Adipocyte (in vitro differentiated cells): ENCODE results near the gene KPNB1.
A peak's percentile ranks its signal among the peaks of the same experiment; 100 is the strongest.

Experiments
- DNase-seq: peaks from one replicate; pipeline ENCODE4 v3.0.0-alpha.2; 2015; ENCODE audit warnings: low read depth
- H3K27me3 ChIP-seq: replicated peaks from 2 replicates; pipeline ENCODE4 v1.7.0; 2013; ENCODE audit warnings: mild to moderate bottlenecking, low read length, moderate library complexity; ENCODE audit not compliant: control insufficient read depth, insufficient read depth
- H3K36me3 ChIP-seq: 2 replicates; pipeline ENCODE4 v1.7.0; 2013; ENCODE audit warnings: low read length, mild to moderate bottlenecking, moderate library complexity; ENCODE audit not compliant: control insufficient read depth, insufficient read depth, severe bottlenecking
- H3K4me1 ChIP-seq: 2 replicates; pipeline ENCODE4 v1.7.0; 2013; ENCODE audit warnings: mild to moderate bottlenecking, low read length, moderate library complexity; ENCODE audit not compliant: control insufficient read depth, insufficient read depth
- H3K4me3 ChIP-seq: 2 replicates; pipeline ENCODE4 v1.7.0; 2013; ENCODE audit warnings: mild to moderate bottlenecking, low read length, moderate library complexity
- H3K9ac ChIP-seq: 2 replicates; pipeline ENCODE4 v1.7.0; 2013; ENCODE audit warnings: mild to moderate bottlenecking, low read length, moderate library complexity
- H3K9me3 ChIP-seq: 2 replicates; pipeline ENCODE4 v1.7.0; 2013; ENCODE audit warnings: mild to moderate bottlenecking, low read length, moderate library complexity; ENCODE audit not compliant: control insufficient read depth

The KPNB1 gene

DNA sequence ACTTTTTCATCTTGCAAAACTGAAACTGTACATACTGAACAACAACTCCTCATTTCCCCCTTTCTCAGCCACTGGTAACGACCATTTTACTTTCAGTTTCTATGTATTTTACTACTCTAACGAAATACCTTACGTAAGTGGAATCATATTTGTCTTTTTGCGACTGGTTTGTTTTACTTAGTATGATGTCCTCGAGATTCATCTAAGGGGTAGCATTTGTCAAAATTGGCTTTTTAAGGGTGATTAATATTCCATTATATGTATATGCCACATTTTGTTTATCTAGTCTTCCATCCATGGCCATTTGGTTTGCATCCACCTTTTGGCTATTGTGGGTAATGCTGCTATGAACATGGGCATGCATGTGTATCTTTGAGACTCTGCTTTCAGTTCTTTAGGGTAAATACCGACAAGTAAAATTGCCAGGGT, 10.4 kb downstream of the KPNB1 start:
- Histone ChIP-seq H3K27me3 (no peaks in the 10 kb centered on the region), H3K9me3 (no peaks in the 10 kb centered on the region), H3K4me3 (no peak overlapping the region), H3K9ac (no peak overlapping the region), H3K4me1 (peaks cover 10% of the 10 kb centered on the region), H3K36me3 (peaks cover 99% of the 10 kb centered on the region)
- no peak for DNase-seq

DNA sequence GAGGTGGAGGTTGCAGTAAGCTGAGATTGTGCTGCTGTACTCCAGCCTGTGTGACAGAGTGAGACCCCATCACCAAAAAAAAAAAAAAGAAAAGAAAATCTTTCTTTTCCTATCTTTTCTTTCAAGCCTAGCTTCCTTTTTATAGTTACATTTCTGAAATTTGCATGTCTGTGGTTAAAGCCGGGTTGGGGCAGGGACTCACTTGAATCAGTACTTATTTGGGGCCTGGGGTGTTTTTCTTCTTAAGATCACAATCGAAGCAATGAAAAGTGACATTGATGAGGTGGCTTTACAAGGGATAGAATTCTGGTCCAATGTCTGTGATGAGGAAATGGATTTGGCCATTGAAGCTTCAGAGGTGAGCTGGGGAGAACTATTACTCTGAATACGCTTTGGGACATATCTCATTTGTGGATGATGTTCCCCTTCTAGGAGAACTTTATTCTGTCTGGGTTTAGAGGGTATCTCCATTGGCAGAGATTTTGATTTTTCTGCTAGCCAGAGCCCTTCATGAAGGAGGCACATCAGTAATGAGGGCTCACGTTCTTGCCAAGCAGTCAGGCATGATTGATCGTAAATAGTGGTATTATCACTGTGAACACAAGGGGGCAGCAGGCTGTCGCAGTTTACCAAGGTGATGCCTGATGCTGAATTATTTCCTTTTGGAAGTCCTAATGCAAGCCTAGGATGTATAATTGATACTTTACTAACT, 14.3 kb downstream of the KPNB1 start:
- Histone ChIP-seq H3K36me3 (peaks cover 96% of the 10 kb centered on the region), H3K27me3 (no peaks in the 10 kb centered on the region), H3K4me3 (no peak overlapping the region), H3K4me1 (peaks cover 29% of the 10 kb centered on the region), H3K9ac (no peak overlapping the region), H3K9me3 (no peaks in the 10 kb centered on the region)
- DNase-seq = peak; percentile 82

DNA sequence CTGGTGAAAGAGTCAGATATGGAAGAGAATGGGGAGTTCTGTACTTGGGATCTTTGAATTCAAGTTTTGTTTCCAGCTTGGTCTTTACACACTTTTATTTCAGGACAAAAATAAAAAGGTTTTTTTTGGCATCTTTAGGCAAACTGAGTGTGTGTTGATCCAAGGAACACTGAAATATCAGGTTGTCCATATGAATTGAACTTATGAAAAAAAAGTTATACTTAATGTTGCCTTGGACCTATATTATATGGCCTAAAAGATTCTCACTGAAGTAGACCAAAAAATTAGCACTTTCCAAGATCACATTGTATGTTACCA, 14.9 kb downstream of the KPNB1 start:
- DNase-seq = no peak
- Histone ChIP-seq H3K36me3 (peaks cover 96% of the 10 kb centered on the region), H3K27me3 (no peaks in the 10 kb centered on the region), H3K9me3 (no peaks in the 10 kb centered on the region), H3K4me1 (peaks cover 34% of the 10 kb centered on the region), H3K9ac (peak overlapping the region; percentile 18), H3K4me3 (no peak overlapping the region)

DNA sequence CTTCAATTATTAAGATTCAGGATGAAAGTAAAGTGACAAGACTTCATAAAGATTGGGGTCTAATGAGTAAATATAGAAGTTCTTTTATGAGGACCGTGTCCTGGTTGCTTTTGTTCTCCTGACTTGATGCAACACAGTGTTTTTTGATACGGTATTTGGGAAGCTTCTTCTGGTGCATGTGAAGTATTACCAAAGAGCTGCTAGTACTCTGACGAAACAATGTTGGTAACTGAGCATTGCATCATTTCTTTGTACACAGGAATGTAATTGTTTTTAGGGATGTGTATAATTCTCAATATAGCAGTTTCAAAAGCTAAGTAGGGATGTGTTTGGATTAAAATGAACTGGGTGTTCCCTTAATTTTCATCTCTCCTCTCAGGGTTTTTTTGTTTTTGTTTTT, 15.9 kb downstream of the KPNB1 start:
- Histone ChIP-seq H3K27me3 (no peaks in the 10 kb centered on the region), H3K9me3 (no peaks in the 10 kb centered on the region), H3K4me3 (no peak overlapping the region), H3K36me3 (peaks cover 96% of the 10 kb centered on the region), H3K4me1 (peaks cover 40% of the 10 kb centered on the region), H3K9ac (no peak overlapping the region)
- peak; percentile 87 for DNase-seq

DNA sequence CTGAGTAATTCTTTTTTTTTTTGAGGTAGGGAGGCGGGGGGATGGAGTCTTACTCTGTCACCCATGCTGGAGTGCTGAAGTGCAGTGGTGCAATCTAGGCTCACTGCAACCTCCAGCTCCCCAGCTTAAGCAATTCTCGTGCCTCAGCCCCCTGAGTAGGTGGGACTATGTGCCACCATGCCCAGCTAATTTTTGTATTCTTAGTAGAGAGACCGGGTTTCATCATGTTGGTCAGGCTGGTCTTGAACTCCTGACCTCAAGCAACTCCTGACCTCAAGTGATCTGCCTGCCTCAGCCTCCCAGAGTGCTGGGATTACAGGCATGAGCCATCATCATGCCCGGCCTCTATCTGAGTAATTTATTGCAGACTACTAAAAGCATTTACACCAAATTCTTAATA, 19.4 kb downstream of the KPNB1 start:
- H3K27me3 ChIP-seq = no peaks in the 10 kb centered on the region
- H3K9me3 ChIP-seq = no peaks in the 10 kb centered on the region
- H3K4me1 ChIP-seq = peaks cover 40% of the 10 kb centered on the region
- no peak for DNase-seq
- H3K4me3 ChIP-seq = no peak overlapping the region
- H3K9ac ChIP-seq = peak overlapping the region; percentile 57
- H3K36me3 ChIP-seq = peaks cover 96% of the 10 kb centered on the region

DNA sequence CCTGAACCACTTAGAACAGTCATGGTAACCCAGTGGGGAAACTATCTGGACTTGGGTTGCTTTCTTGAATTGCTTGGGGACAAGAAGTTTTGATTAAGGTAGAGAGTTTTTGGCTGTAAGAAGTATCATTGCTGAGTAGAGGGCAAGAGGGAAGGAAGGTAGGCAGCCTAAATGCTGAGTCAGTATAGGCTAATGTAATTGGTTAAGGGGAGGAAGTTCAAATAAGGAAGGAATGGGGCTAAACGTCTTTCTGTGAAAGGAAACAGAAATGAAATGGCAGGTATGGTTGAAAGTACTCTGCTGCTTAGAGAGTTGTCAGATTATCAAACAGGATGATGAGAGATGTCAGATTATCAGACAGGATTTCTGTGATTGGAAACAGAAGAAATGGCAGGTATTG, 20.3 kb downstream of the KPNB1 start:
- H3K9ac ChIP-seq = no peak overlapping the region
- H3K4me3 ChIP-seq = no peak overlapping the region
- no peaks in the 10 kb centered on the region for H3K9me3 ChIP-seq
- DNase-seq = no peak
- H3K36me3 ChIP-seq = peaks cover 96% of the 10 kb centered on the region
- H3K4me1 ChIP-seq = peaks cover 33% of the 10 kb centered on the region
- H3K27me3 ChIP-seq = no peaks in the 10 kb centered on the region

DNA sequence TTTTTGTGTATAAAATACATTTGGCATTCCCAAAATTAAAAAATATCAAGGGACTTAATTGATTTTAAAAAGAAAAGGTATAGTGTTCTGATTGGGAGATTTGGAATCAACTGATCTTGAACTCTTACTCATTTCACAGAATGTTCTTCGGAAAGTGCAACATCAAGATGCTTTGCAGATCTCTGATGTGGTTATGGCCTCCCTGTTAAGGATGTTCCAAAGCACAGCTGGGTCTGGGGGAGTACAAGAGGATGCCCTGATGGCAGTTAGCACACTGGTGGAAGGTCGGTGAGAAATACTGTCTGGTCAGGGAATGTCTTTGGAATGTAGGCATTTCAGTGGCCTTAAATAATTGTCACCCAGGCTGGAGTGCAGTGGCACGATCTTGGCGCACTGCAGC, 24.8 kb downstream of the KPNB1 start:
- DNase-seq = no peak
- H3K9ac ChIP-seq = no peak overlapping the region
- no peaks in the 10 kb centered on the region for H3K27me3 ChIP-seq
- no peaks in the 10 kb centered on the region for H3K9me3 ChIP-seq
- no peak overlapping the region for H3K4me3 ChIP-seq
- H3K4me1 ChIP-seq = peaks cover 6% of the 10 kb centered on the region
- H3K36me3 ChIP-seq = peaks cover 100% of the 10 kb centered on the region

DNA sequence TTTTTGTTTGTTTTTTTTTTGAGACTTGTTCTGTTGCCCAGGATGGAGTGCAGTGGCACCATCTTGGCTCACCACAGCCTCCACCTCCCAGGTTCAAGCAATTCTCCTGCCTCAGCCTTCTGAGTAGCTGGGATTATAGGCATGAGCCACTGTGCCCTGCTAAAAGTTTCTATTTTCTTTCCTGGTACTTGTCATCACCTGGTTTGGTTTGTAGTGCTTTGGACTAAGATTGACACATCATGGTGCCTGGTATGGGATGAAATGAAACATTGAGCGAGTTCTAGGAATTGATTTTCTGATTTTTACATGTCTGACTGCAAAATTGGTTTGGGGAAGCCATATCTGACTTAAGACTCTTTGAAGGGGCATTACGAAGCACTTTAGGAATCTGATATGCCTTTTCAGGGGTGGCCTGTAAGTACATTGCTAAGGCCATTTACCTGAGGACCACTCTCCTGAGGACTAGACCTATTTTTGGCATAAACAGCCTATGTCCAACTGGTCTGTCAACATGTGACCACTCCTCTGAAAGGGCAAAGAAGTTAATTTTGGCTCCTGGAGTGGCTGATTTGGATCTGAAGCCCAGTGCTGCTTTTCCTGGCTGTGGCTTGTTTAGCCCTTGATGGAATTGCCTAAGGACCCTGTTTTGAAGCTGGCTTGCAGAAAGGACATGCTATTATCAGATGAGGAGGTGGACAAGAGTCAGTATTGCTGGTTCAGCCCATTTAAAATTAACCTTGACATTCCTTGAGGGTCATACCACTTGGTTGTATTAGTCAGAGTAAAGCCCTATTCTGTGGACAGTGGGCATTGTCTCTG, 25.9 kb downstream of the KPNB1 start:
- peaks cover 100% of the 10 kb centered on the region for H3K36me3 ChIP-seq
- H3K9ac ChIP-seq = no peak overlapping the region
- H3K4me1 ChIP-seq = peaks cover 3% of the 10 kb centered on the region
- H3K4me3 ChIP-seq = no peak overlapping the region
- H3K9me3 ChIP-seq = no peaks in the 10 kb centered on the region
- H3K27me3 ChIP-seq = no peaks in the 10 kb centered on the region
- no peak for DNase-seq

DNA sequence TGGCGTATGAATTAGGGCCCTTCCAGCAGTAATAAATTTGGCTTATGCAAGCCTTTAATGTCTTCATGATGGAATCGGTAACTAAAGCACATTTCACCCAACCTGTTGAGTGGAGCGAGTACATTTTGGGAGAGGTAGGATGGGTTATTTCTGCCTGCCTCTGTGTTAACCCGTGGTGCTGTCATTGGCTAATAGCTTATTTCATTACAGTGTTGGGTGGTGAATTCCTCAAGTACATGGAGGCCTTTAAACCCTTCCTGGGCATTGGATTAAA, 26.4 kb downstream of the KPNB1 start:
- H3K9ac ChIP-seq = no peak overlapping the region
- H3K4me3 ChIP-seq = no peak overlapping the region
- peaks cover 6% of the 10 kb centered on the region for H3K4me1 ChIP-seq
- H3K27me3 ChIP-seq = no peaks in the 10 kb centered on the region
- H3K36me3 ChIP-seq = peaks cover 100% of the 10 kb centered on the region
- DNase-seq = no peak
- H3K9me3 ChIP-seq = no peaks in the 10 kb centered on the region

DNA sequence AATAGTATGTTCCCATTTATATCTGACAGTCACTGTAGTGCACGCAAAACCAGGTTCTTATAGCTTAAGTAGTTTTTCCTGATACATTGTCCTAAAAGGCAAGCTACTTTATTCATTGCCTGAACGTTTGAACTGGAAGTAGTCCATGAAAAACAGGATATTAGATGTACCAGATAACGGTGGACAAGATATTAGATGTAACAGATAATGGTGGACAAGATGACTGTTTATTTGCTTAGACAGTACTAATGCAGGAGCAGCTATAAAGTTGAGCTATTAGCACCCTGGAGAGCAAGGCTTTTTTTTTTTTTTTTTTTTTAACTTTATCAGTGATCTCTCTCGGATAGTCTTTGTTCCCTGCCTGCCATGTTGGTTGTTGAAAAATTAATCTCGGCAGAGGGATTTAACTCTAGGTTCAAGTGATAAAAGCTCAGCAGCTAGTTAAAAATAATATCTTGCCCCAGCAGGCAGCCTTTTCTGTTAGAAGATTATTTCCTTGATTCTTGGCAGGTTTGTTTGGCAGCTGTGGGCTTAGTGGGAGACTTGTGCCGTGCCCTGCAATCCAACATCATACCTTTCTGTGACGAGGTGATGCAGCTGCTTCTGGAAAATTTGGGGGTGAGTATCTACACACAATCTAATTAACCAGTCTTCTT, 26.9 kb downstream of the KPNB1 start:
- Histone ChIP-seq H3K4me3 (no peak overlapping the region), H3K36me3 (peaks cover 98% of the 10 kb centered on the region), H3K9ac (no peak overlapping the region), H3K9me3 (no peaks in the 10 kb centered on the region), H3K4me1 (peaks cover 6% of the 10 kb centered on the region), H3K27me3 (no peaks in the 10 kb centered on the region)
- no peak for DNase-seq

DNA sequence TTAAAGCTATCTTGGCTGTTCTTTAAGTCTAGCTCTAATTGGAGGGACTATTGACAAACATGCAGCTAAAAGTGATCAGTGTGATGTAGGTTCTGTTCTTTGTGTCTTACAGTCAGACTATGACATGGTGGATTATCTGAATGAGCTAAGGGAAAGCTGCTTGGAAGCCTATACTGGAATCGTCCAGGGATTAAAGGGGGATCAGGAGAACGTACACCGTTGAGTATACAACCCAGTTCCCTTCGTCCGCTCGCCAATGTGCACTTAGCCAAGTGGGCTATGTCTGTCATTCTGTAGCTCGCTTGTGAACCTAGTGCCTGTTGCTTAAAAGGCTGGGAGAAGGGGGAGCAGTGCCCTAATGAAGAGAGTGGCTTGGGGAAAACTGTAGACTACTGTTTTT, 28.5 kb downstream of the KPNB1 start:
- no peak overlapping the region for H3K9ac ChIP-seq
- no peak overlapping the region for H3K4me3 ChIP-seq
- no peaks in the 10 kb centered on the region for H3K9me3 ChIP-seq
- peaks cover 6% of the 10 kb centered on the region for H3K4me1 ChIP-seq
- no peak for DNase-seq
- peaks cover 98% of the 10 kb centered on the region for H3K36me3 ChIP-seq
- H3K27me3 ChIP-seq = no peaks in the 10 kb centered on the region
